Endodermal cell (in vitro differentiated cells): ENCODE results near the gene PRTG. TPM values are rescaled to one million over a fixed set of nuclear protein-coding genes. Genes with fewer than 3 reads are reported as not detected.

Experiments
- DNase-seq: peaks from one replicate; pipeline ENCODE4 v3.0.0-alpha.2; 2017
- H3K27ac ChIP-seq: 2 replicates; pipeline ENCODE4 v1.5.1; 2013; ENCODE audit warnings: mild to moderate bottlenecking, low read depth, low read length, moderate library complexity
- H3K27me3 ChIP-seq: 2 replicates; pipeline ENCODE4 v1.6.1; 2013; ENCODE audit warnings: mild to moderate bottlenecking, low read length, moderate library complexity; ENCODE audit not compliant: insufficient read depth, control insufficient read depth, poor library complexity, severe bottlenecking
- H3K36me3 ChIP-seq: 2 replicates; pipeline ENCODE4 v1.7.0; 2013; ENCODE audit warnings: mild to moderate bottlenecking, low read length, moderate library complexity; ENCODE audit not compliant: control insufficient read depth, insufficient read depth
- H3K4me1 ChIP-seq: one replicate; pipeline ENCODE4 v1.7.0; 2013; ENCODE audit warnings: low read length; ENCODE audit not compliant: control insufficient read depth, insufficient read depth
- H3K4me3 ChIP-seq: 2 replicates; pipeline ENCODE4 v1.5.1; 2013; ENCODE audit warnings: mild to moderate bottlenecking, low read length, moderate library complexity
- H3K9ac ChIP-seq: 2 replicates; pipeline ENCODE4 v1.6.1; 2013; ENCODE audit warnings: mild to moderate bottlenecking, low read length, moderate library complexity; ENCODE audit not compliant: poor library complexity, severe bottlenecking; ENCODE audit errors: extremely low read depth
- H3K9me3 ChIP-seq: 2 replicates; pipeline ENCODE4 v1.6.1; 2013; ENCODE audit warnings: mild to moderate bottlenecking, low read length, moderate library complexity; ENCODE audit not compliant: control insufficient read depth
- H3K27ac Mint-ChIP-seq: 2 replicates; pipeline ENCODE4 v1.8.0; 2020; ENCODE audit warnings: mixed read lengths
- H3K27me3 Mint-ChIP-seq: 2 replicates; pipeline ENCODE4 v1.8.0; 2021; ENCODE audit warnings: mild to moderate bottlenecking, mixed read lengths; ENCODE audit not compliant: insufficient read depth
- H3K36me3 Mint-ChIP-seq: 2 replicates; pipeline ENCODE4 v1.8.0; 2020; ENCODE audit warnings: low read depth, mixed read lengths
- H3K4me1 Mint-ChIP-seq: 2 replicates; pipeline ENCODE4 v1.8.0; 2020; ENCODE audit warnings: mixed read lengths
- H3K4me3 Mint-ChIP-seq: 2 replicates; pipeline ENCODE4 v1.8.0; 2020; ENCODE audit warnings: mild to moderate bottlenecking, moderate library complexity, mixed read lengths
- H3K9me3 Mint-ChIP-seq: 2 replicates; pipeline ENCODE4 v1.8.0; 2020; ENCODE audit warnings: mild to moderate bottlenecking, mixed read lengths
- CTCF ChIP-seq: fragments of 200-600 bp; sonication (generic); conservative IDR thresholded peaks from 2 replicates; pipeline ENCODE4 v1.5.0; 2021; ENCODE audit warnings: antibody characterized with exemption, mild to moderate bottlenecking
- WGBS, 2 experiments: methylation state at CpG; one replicate each; pipeline versions ENCODE4 v1.1.5 to v1.1.7; 2013; ENCODE audit warnings: missing lambda C conversion rate in 2 of 2, mixed read lengths in 1 of 2; ENCODE audit not compliant: insufficient coverage in 1 of 2, insufficient read length in 1 of 2; 5-methylcytosine and 5-hydroxymethylcytosine counted together
- total RNA-seq, 2 donors: library from RNA; stranded (reverse); fragmentation: NEBNext Ultra II Directional in 1 of 2; extraction: Animal tissue kit (Norgen Biotek cat#: 25700) in 1 of 2; gene quantifications; 2 replicates in 1 of 2; 3 replicates in 1 of 2; pipeline ENCODE4 v1.2.1, GENCODE V29; 2021

PRTG gene
- total RNA-seq, 2 donors from 2014 or later: 32.6 to 51.5 TPM

- H3K36me3 ChIP-seq: no peaks in the 10 kb centered on the region
- H3K27me3 Mint-ChIP-seq: peaks cover 31% of the 10 kb centered on the region
- H3K27ac Mint-ChIP-seq: no peak overlapping the region
- peak overlapping the region; percentile 98 for H3K27ac ChIP-seq
- WGBS, 2 experiments: 72 to 90% methylated on average over 2 of the region's 3 CpGs
- TF ChIP-seq CTCF: no peak
- no peaks in the 10 kb centered on the region for H3K9me3 Mint-ChIP-seq
- no peak overlapping the region for H3K9ac ChIP-seq
- H3K4me1 ChIP-seq: no peaks in the 10 kb centered on the region
- H3K4me3 ChIP-seq: no peak overlapping the region
- H3K27me3 ChIP-seq: peaks cover 36% of the 10 kb centered on the region
- no peaks in the 10 kb centered on the region for H3K36me3 Mint-ChIP-seq
- no peak for DNase-seq
- H3K4me1 Mint-ChIP-seq: peaks cover 9% of the 10 kb centered on the region
- H3K4me3 Mint-ChIP-seq: no peak overlapping the region
- H3K9me3 ChIP-seq: no peaks in the 10 kb centered on the region
Observed at GRCh38 chr15:55652909-55653495, 90.0 kb downstream of the PRTG start.

GRCh38 chr15:55652359-55652758 is 90.6 kb downstream of the PRTG start:
- H3K36me3 Mint-ChIP-seq: no peaks in the 10 kb centered on the region
- no peaks in the 10 kb centered on the region for H3K4me1 ChIP-seq
- H3K9me3 ChIP-seq: no peaks in the 10 kb centered on the region
- H3K36me3 ChIP-seq: no peaks in the 10 kb centered on the region
- no peak overlapping the region for H3K9ac ChIP-seq
- H3K27ac Mint-ChIP-seq: no peak overlapping the region
- H3K4me3 Mint-ChIP-seq: no peak overlapping the region
- peak; percentile 51 for DNase-seq
- H3K4me1 Mint-ChIP-seq: peaks cover 9% of the 10 kb centered on the region
- no peak for TF ChIP-seq CTCF
- H3K27me3 ChIP-seq: peaks cover 40% of the 10 kb centered on the region
- peak overlapping the region; percentile 98 for H3K27ac ChIP-seq
- H3K9me3 Mint-ChIP-seq: no peaks in the 10 kb centered on the region
- H3K4me3 ChIP-seq: no peak overlapping the region
- WGBS, 2 experiments: 58% methylated on average over 7 of the region's 7 CpGs; no CpG with 5 or more reads in 1 of the 2 experiments
- peaks cover 32% of the 10 kb centered on the region for H3K27me3 Mint-ChIP-seq

GRCh38 chr15:55649058-55649423 is 93.9 kb downstream of the PRTG start:
- no peaks in the 10 kb centered on the region for H3K9me3 ChIP-seq
- no peak overlapping the region for H3K9ac ChIP-seq
- peaks cover 29% of the 10 kb centered on the region for H3K27me3 ChIP-seq
- Mint-ChIP-seq H3K36me3 (no peaks in the 10 kb centered on the region), H3K27me3 (peaks cover 31% of the 10 kb centered on the region), H3K4me3 (no peak overlapping the region), H3K27ac (no peak overlapping the region), H3K9me3 (no peaks in the 10 kb centered on the region), H3K4me1 (peaks cover 9% of the 10 kb centered on the region)
- no peak for DNase-seq
- no peak overlapping the region for H3K4me3 ChIP-seq
- TF ChIP-seq CTCF: no peak
- 88% methylated on average over 1 of the region's 1 CpG; no CpG with 5 or more reads in 1 of the 2 experiments for WGBS, 2 experiments
- H3K27ac ChIP-seq: no peak overlapping the region
- no peaks in the 10 kb centered on the region for H3K36me3 ChIP-seq
- no peaks in the 10 kb centered on the region for H3K4me1 ChIP-seq
